Measurements from ENCODE around the gene USP31.

USP31 gene

GRCh38 chr16:23027386-23027785 lies 121.9 kb downstream of the USP31 start:
- no peak for TF ChIP-seq CTCF (conservative IDR thresholded peaks at IDR 0.05)
- no peak overlapping the region for H3K27ac ChIP-seq

- TF ChIP-seq CTCF (conservative IDR thresholded peaks at IDR 0.05) = no peak
- no peak overlapping the region for H3K27ac ChIP-seq
These were observed 122.4 kb downstream of the USP31 start for GRCh38 chr16:23026784-23027362.

- H3K27ac ChIP-seq = no peak overlapping the region
- TF ChIP-seq CTCF (conservative IDR thresholded peaks at IDR 0.05) = no peak
These were observed 123.5 kb downstream of the USP31 start for GRCh38 chr16:23025692-23026307.

- TF ChIP-seq CTCF (conservative IDR thresholded peaks at IDR 0.05) = no peak
- no peak overlapping the region for H3K27ac ChIP-seq
These were observed 125.2 kb downstream of the USP31 start for GRCh38 chr16:23024044-23024443.

- TF ChIP-seq CTCF (conservative IDR thresholded peaks at IDR 0.05) = no peak
- no peak overlapping the region for H3K27ac ChIP-seq
These were observed 129.2 kb downstream of the USP31 start for GRCh38 chr16:23020084-23020483.

- no peak for TF ChIP-seq CTCF (conservative IDR thresholded peaks at IDR 0.05)
- no peak overlapping the region for H3K27ac ChIP-seq
These were observed 132.9 kb downstream of the USP31 start for GRCh38 chr16:23016368-23016767.

GRCh38 chr16:23015580-23015979 lies 133.7 kb downstream of the USP31 start:
- no peak overlapping the region for H3K27ac ChIP-seq
- no peak for TF ChIP-seq CTCF (conservative IDR thresholded peaks at IDR 0.05)

Data from VCaP (cell line).